Measurements from ENCODE around the gene CPED1.

CPED1 gene

DNA sequence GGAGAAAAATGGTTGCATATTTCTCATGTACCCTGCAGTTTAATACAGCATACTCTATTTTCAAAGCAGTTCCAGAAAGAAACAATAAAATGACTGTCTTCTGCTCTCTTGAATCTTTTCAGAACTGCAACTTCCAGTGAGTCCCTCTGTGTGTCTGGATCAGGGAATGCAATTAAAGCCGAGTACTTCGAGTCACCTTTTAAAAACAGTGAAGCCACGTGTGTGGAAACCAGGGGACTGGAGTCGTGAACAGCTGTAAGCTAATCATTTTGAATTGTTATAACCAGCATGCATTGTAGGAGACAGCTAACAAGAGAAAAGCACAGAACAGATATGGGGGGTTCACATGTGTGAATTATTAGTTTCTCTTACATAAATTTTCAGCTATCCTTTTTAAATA lies 109.1 kb downstream of the CPED1 start:
- TF ChIP-seq FOXP2 (optimal IDR thresholded peaks at IDR 0.05; ENCODE audit: borderline replicate concordance, extremely low read depth, extremely low read length, insufficient read depth) = no peak
- no peak for TF ChIP-seq SIN3A (IDR thresholded peaks at IDR 0.05; ENCODE audit: borderline replicate concordance, insufficient read depth, low read length)
- no peak for TF ChIP-seq POLR2AphosphoS5 (IDR thresholded peaks at IDR 0.05; ENCODE audit: low read depth, low read length)
- TF ChIP-seq TAF1 (IDR thresholded peaks at IDR 0.05; ENCODE audit: borderline replicate concordance, insufficient read depth, low read length) = no peak
- TF ChIP-seq, protein P1, sequence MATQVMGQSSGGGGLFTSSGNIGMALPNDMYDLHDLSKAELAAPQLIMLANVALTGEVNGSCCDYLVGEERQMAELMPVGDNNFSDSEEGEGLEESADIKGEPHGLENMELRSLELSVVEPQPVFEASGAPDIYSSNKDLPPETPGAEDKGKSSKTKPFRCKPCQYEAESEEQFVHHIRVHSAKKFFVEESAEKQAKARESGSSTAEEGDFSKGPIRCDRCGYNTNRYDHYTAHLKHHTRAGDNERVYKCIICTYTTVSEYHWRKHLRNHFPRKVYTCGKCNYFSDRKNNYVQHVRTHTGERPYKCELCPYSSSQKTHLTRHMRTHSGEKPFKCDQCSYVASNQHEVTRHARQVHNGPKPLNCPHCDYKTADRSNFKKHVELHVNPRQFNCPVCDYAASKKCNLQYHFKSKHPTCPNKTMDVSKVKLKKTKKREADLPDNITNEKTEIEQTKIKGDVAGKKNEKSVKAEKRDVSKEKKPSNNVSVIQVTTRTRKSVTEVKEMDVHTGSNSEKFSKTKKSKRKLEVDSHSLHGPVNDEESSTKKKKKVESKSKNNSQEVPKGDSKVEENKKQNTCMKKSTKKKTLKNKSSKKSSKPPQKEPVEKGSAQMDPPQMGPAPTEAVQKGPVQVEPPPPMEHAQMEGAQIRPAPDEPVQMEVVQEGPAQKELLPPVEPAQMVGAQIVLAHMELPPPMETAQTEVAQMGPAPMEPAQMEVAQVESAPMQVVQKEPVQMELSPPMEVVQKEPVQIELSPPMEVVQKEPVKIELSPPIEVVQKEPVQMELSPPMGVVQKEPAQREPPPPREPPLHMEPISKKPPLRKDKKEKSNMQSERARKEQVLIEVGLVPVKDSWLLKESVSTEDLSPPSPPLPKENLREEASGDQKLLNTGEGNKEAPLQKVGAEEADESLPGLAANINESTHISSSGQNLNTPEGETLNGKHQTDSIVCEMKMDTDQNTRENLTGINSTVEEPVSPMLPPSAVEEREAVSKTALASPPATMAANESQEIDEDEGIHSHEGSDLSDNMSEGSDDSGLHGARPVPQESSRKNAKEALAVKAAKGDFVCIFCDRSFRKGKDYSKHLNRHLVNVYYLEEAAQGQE (IDR thresholded peaks at IDR 0.05; ENCODE audit: insufficient read depth in 1 of 2, low read depth in 2 of 2, low read length in 2 of 2) = no peak

DNA sequence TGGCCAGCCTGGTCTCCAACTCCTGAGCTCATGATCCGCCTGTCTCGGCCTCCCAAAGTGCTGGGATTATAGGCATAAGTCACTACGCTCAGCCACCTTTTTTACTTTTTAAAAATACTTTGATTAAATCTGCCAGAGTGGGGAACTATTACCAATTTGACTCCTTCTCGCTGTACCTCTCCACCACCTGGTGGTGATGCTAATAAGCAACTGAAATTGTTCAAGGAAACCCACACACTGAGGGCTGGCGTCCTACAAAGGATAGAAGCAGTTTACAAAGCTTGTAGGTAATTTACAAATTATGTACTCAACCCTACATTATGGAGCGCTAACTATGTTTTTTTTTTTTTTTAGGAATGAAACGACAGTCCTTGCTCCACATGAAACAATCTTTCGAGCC lies 111.1 kb downstream of the CPED1 start:
- TF ChIP-seq FOXP2 (optimal IDR thresholded peaks at IDR 0.05; ENCODE audit: borderline replicate concordance, extremely low read depth, extremely low read length, insufficient read depth) (no peak), SIN3A (IDR thresholded peaks at IDR 0.05; ENCODE audit: borderline replicate concordance, insufficient read depth, low read length) (no peak), TAF1 (IDR thresholded peaks at IDR 0.05; ENCODE audit: borderline replicate concordance, insufficient read depth, low read length) (no peak), POLR2AphosphoS5 (IDR thresholded peaks at IDR 0.05; ENCODE audit: low read depth, low read length) (no peak)
- TF ChIP-seq, protein P1 (IDR thresholded peaks at IDR 0.05; ENCODE audit: insufficient read depth in 1 of 2, low read depth in 2 of 2, low read length in 2 of 2) = no peak

DNA sequence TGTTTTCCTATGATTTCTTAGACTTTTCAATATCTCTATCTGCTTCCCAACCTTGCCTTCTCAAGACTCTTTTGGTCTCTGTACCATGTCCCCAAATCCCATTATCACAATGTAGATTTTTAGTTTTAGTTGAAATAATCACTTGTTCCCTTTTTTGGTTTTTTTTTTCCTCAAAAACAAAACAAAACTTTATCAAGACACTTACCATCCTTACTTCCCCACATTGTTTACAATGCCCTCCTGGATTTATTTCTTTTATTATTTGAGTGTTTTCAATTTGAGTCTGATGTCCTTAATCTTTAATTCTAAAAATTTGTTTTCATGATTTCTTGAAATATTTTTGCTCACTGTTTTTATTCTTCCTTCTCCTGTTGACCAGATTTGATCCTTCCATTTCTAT lies 112.6 kb downstream of the CPED1 start:
- TF ChIP-seq POLR2AphosphoS5 (IDR thresholded peaks at IDR 0.05; ENCODE audit: low read depth, low read length) (no peak), TAF1 (IDR thresholded peaks at IDR 0.05; ENCODE audit: borderline replicate concordance, insufficient read depth, low read length) (no peak), SIN3A (IDR thresholded peaks at IDR 0.05; ENCODE audit: borderline replicate concordance, insufficient read depth, low read length) (no peak), FOXP2 (optimal IDR thresholded peaks at IDR 0.05; ENCODE audit: borderline replicate concordance, extremely low read depth, extremely low read length, insufficient read depth) (no peak)
- TF ChIP-seq, protein P1 (IDR thresholded peaks at IDR 0.05; ENCODE audit: insufficient read depth in 1 of 2, low read depth in 2 of 2, low read length in 2 of 2) = no peak

DNA sequence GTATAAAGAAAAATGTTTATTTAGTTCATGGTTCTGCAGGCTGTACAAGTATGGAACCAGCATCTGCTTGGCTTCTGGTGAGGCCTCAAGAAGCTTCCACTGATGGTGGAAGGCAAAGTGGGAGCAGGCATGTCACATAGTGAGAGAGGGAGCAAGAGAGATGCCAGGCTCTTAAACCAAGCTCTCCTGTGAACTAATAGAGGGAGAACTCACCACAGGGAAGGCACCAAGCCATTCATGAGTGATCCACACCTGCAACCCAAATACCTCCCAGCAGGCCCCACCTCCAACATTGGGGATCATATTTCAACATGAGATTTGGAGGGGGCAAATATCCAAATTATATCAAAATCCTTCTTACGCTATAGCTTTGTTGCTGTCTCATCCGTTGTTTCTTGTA lies 113.1 kb downstream of the CPED1 start:
- TF ChIP-seq TAF1 (IDR thresholded peaks at IDR 0.05; ENCODE audit: borderline replicate concordance, insufficient read depth, low read length) (no peak), POLR2AphosphoS5 (IDR thresholded peaks at IDR 0.05; ENCODE audit: low read depth, low read length) (no peak)
- TF ChIP-seq, protein P1 (IDR thresholded peaks at IDR 0.05; ENCODE audit: insufficient read depth in 1 of 2, low read depth in 2 of 2, low read length in 2 of 2) = no peak

DNA sequence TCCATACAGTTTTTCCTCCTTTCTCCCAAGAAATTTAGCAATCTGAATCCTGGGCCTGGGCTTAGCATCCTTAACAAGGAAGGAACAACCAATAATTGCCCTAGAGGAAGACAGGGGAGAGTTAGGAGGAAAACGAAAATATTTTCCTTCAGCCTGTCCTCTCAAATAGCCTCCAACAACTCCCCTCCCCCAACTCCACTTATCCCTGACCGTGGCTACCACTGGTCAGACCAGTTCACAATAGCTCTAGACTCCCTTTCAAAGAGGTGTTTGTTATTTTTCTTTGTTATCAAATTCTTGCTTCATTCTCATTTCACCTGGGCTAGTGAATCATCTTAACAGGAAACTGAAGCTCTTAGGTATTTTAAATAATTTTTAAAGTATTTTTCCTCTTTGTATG lies 114.1 kb downstream of the CPED1 start:
- TF ChIP-seq POLR2AphosphoS5 (IDR thresholded peaks at IDR 0.05; ENCODE audit: low read depth, low read length) (no peak), TAF1 (IDR thresholded peaks at IDR 0.05; ENCODE audit: borderline replicate concordance, insufficient read depth, low read length) (no peak), SIN3A (IDR thresholded peaks at IDR 0.05; ENCODE audit: borderline replicate concordance, insufficient read depth, low read length) (no peak), FOXP2 (optimal IDR thresholded peaks at IDR 0.05; ENCODE audit: borderline replicate concordance, extremely low read depth, extremely low read length, insufficient read depth) (no peak)
- TF ChIP-seq, protein P1 (IDR thresholded peaks at IDR 0.05; ENCODE audit: insufficient read depth in 1 of 2, low read depth in 2 of 2, low read length in 2 of 2) = no peak
